NCI-H526 treated with DMSO at 0.1 percent for 48 hours (cell line): ENCODE measurements around the gene ADCY6.

Experiments
- DNase-seq: peaks from one replicate; lab custom pipeline; 2025; lab: John Stamatoyannopoulos, UW

Gene ADCY6

GRCh38 chr12:48783432-48783831, 5.5 kb downstream of the ADCY6 start:
- DNase-seq, result no peak

GRCh38 chr12:48782457-48783395, 6.2 kb downstream of the ADCY6 start:
- DNase-seq, result no peak

- no peak for DNase-seq
Measured at GRCh38 chr12:48781750-48782456, 7.0 kb downstream of the ADCY6 start.

- no peak for DNase-seq
Measured at GRCh38 chr12:48780381-48781025, 8.4 kb downstream of the ADCY6 start.

- no peak for DNase-seq
Measured at GRCh38 chr12:48779869-48780268, 9.0 kb downstream of the ADCY6 start.

- DNase-seq, result no peak
Measured at GRCh38 chr12:48777501-48778400, 11.1 kb downstream of the ADCY6 start.

GRCh38 chr12:48776956-48777355, 11.9 kb downstream of the ADCY6 start:
- no peak for DNase-seq

- no peak for DNase-seq
Measured at GRCh38 chr12:48775991-48776649, 12.8 kb downstream of the ADCY6 start.

GRCh38 chr12:48775299-48775698, 13.6 kb downstream of the ADCY6 start:
- no peak for DNase-seq

GRCh38 chr12:48774516-48774915, 14.4 kb downstream of the ADCY6 start:
- DNase-seq, result no peak

- DNase-seq, result no peak
Measured at GRCh38 chr12:48773686-48774085, 15.2 kb downstream of the ADCY6 start.

GRCh38 chr12:48771588-48772112, 17.2 kb downstream of the ADCY6 start:
- no peak for DNase-seq

GRCh38 chr12:48770756-48771155, 18.1 kb downstream of the ADCY6 start:
- DNase-seq, result no peak

GRCh38 chr12:48768736-48769135, 20.2 kb downstream of the ADCY6 start:
- no peak for DNase-seq

- DNase-seq, result no peak
Measured at GRCh38 chr12:48768147-48768546, 20.7 kb downstream of the ADCY6 start.

GRCh38 chr12:48767521-48767920, 21.4 kb downstream of the ADCY6 start:
- no peak for DNase-seq

GRCh38 chr12:48767047-48767446, 21.8 kb downstream of the ADCY6 start:
- no peak for DNase-seq

- no peak for DNase-seq
Measured at GRCh38 chr12:48765753-48766162, 23.1 kb downstream of the ADCY6 start.

- DNase-seq, result no peak
Measured at GRCh38 chr12:48764521-48764920, 24.4 kb downstream of the ADCY6 start.

- no peak for DNase-seq
Measured at GRCh38 chr12:48758737-48759136, 30.2 kb downstream of the ADCY6 start.

GRCh38 chr12:48758186-48758585, 30.7 kb downstream of the ADCY6 start:
- no peak for DNase-seq
